ENCODE measurements around the gene HIP1R.

DNA sequence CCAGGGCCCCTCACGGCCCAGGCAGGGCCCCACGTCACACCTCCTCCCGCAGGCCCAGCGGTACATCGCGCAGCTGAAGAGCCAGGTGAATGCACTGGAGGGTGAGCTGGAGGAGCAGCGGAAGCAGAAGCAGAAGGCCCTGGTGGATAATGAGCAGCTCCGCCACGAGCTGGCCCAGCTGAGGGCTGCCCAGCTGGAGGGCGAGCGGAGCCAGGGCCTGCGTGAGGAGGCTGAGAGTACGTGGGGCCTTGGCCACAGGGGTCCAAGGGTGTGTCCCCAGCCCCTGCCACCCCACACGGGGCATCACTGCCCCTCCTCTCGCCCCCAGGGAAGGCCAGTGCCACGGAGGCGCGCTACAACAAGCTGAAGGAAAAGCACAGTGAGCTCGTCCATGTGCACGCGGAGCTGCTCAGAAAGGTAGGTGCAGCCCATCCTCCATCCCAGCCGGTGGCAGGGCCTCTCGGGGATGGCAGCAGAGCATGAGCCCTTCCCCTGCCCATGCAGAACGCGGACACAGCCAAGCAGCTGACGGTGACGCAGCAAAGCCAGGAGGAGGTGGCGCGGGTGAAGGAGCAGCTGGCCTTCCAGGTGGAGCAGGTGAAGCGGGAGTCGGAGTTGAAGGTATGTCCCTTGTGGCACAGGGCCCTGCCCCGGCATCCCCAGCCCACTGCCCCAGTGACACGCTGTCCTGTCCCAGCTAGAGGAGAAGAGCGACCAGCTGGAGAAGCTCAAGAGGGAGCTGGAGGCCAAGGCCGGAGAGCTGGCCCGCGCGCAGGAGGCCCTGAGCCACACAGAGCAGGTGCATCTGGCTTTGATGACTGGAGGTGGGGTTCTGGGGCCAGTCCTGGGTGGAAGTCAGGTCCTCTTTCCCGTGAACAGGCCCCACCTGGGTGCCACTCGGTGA lies 20.9 kb downstream of the HIP1R start:
- TF ChIP-seq, protein P1, sequence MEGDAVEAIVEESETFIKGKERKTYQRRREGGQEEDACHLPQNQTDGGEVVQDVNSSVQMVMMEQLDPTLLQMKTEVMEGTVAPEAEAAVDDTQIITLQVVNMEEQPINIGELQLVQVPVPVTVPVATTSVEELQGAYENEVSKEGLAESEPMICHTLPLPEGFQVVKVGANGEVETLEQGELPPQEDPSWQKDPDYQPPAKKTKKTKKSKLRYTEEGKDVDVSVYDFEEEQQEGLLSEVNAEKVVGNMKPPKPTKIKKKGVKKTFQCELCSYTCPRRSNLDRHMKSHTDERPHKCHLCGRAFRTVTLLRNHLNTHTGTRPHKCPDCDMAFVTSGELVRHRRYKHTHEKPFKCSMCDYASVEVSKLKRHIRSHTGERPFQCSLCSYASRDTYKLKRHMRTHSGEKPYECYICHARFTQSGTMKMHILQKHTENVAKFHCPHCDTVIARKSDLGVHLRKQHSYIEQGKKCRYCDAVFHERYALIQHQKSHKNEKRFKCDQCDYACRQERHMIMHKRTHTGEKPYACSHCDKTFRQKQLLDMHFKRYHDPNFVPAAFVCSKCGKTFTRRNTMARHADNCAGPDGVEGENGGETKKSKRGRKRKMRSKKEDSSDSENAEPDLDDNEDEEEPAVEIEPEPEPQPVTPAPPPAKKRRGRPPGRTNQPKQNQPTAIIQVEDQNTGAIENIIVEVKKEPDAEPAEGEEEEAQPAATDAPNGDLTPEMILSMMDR (IDR thresholded peaks at IDR 0.05): no peak
- no peak for TF ChIP-seq MXI1 (IDR thresholded peaks at IDR 0.05; ENCODE audit: low read depth, low read length)
- no peak for TF ChIP-seq EZH2phosphoT487 (IDR thresholded peaks at IDR 0.05; ENCODE audit: borderline replicate concordance, low read depth)
- TF ChIP-seq, protein P2, sequence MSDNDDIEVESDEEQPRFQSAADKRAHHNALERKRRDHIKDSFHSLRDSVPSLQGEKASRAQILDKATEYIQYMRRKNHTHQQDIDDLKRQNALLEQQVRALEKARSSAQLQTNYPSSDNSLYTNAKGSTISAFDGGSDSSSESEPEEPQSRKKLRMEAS (IDR thresholded peaks at IDR 0.05; ENCODE audit: low read depth): no peak
- no peak for TF ChIP-seq FOXJ3 (CRISPR knock-in tag; IDR thresholded peaks at IDR 0.05)
- TF ChIP-seq EP300 (IDR thresholded peaks at IDR 0.05; ENCODE audit: borderline replicate concordance in 1 of 2, low read depth in 1 of 2, low read length in 1 of 2): no peak
- no peak for TF ChIP-seq POLR2AphosphoS5 (IDR thresholded peaks at IDR 0.05; ENCODE audit: low read depth, low read length)
- TF ChIP-seq, protein P3, sequence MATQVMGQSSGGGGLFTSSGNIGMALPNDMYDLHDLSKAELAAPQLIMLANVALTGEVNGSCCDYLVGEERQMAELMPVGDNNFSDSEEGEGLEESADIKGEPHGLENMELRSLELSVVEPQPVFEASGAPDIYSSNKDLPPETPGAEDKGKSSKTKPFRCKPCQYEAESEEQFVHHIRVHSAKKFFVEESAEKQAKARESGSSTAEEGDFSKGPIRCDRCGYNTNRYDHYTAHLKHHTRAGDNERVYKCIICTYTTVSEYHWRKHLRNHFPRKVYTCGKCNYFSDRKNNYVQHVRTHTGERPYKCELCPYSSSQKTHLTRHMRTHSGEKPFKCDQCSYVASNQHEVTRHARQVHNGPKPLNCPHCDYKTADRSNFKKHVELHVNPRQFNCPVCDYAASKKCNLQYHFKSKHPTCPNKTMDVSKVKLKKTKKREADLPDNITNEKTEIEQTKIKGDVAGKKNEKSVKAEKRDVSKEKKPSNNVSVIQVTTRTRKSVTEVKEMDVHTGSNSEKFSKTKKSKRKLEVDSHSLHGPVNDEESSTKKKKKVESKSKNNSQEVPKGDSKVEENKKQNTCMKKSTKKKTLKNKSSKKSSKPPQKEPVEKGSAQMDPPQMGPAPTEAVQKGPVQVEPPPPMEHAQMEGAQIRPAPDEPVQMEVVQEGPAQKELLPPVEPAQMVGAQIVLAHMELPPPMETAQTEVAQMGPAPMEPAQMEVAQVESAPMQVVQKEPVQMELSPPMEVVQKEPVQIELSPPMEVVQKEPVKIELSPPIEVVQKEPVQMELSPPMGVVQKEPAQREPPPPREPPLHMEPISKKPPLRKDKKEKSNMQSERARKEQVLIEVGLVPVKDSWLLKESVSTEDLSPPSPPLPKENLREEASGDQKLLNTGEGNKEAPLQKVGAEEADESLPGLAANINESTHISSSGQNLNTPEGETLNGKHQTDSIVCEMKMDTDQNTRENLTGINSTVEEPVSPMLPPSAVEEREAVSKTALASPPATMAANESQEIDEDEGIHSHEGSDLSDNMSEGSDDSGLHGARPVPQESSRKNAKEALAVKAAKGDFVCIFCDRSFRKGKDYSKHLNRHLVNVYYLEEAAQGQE (IDR thresholded peaks at IDR 0.05; ENCODE audit: low read depth, low read length): no peak
- TF ChIP-seq GABPA (IDR thresholded peaks at IDR 0.05; ENCODE audit: low read depth): no peak
- no peak for TF ChIP-seq NFIC (IDR thresholded peaks at IDR 0.05; ENCODE audit: borderline replicate concordance)
